HG02870 (cell line): ENCODE results near the gene MTMR10.

Experiments used
- ATAC-seq: cut with Tn5 transposase; IDR thresholded peaks from one replicate; pipeline ENCODE4 v1.9.1; 2021; ENCODE audit warnings: mild to moderate bottlenecking, moderate library complexity; ENCODE audit not compliant: unreplicated experiment

The MTMR10 gene

GRCh38 chr15:30991255-30992235, at the start of gene MTMR10:
Gene MTMR10 (minus strand): TSS chr15:30991628. CDS start chr15:30991506, 122 bp downstream.
- peak; percentile 81 for ATAC-seq

GRCh38 chr15:31040611-31041010, 49.2 kb upstream of the MTMR10 start:
- ATAC-seq: no peak

- no peak for ATAC-seq
Observed at GRCh38 chr15:31039961-31040360, 48.5 kb upstream of the MTMR10 start.

- ATAC-seq: no peak
Observed at GRCh38 chr15:31037731-31038477, 46.5 kb upstream of the MTMR10 start.

- no peak for ATAC-seq
Observed at GRCh38 chr15:31036783-31037182, 45.4 kb upstream of the MTMR10 start.

GRCh38 chr15:31035610-31036009, 44.2 kb upstream of the MTMR10 start:
- no peak for ATAC-seq

- no peak for ATAC-seq
Observed at GRCh38 chr15:31034152-31034551, 42.7 kb upstream of the MTMR10 start.

GRCh38 chr15:31032961-31033371, 41.5 kb upstream of the MTMR10 start:
- ATAC-seq: no peak

- ATAC-seq: no peak
Observed at GRCh38 chr15:31031471-31032067, 40.1 kb upstream of the MTMR10 start.

- ATAC-seq: no peak
Observed at GRCh38 chr15:31027910-31028578, 36.6 kb upstream of the MTMR10 start.

GRCh38 chr15:31025996-31026395, 34.6 kb upstream of the MTMR10 start:
- no peak for ATAC-seq

GRCh38 chr15:31024979-31025378, 33.6 kb upstream of the MTMR10 start:
- ATAC-seq: no peak

- no peak for ATAC-seq
Observed at GRCh38 chr15:31024330-31024729, 32.9 kb upstream of the MTMR10 start.

GRCh38 chr15:31023841-31024240, 32.4 kb upstream of the MTMR10 start:
- ATAC-seq: no peak

GRCh38 chr15:31021067-31021665, 29.7 kb upstream of the MTMR10 start:
- no peak for ATAC-seq

- no peak for ATAC-seq
Observed at GRCh38 chr15:31020542-31020941, 29.1 kb upstream of the MTMR10 start.

GRCh38 chr15:31019986-31020385, 28.6 kb upstream of the MTMR10 start:
- ATAC-seq: no peak

- no peak for ATAC-seq
Observed at GRCh38 chr15:31017311-31017710, 25.9 kb upstream of the MTMR10 start.

- ATAC-seq: no peak
Observed at GRCh38 chr15:31016446-31016915, 25.1 kb upstream of the MTMR10 start.

GRCh38 chr15:31014608-31014925, 23.1 kb upstream of the MTMR10 start:
- ATAC-seq: no peak
